ENCODE results near the gene DMD.

The DMD gene

DNA sequence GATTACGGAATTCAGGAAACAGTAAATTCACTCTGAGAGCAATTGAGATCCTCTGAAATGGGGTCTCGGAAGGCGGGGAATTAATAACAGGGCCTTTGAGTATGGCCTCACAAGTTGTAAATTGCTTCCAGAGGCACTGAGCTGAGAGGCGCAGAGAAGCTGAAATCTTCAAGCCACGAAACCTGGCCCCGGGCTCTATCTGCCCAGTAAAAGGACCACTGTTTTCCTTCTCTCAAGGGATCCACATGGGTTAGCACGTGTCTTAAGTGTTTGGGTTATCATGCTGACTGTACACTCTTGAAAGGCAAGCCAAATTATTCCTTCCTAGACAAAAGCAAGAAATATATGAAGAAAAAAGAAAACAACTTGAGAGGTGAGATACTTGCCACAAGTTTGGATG, 1126.6 kb downstream of the DMD start:
- TF ChIP-seq, protein P1, sequence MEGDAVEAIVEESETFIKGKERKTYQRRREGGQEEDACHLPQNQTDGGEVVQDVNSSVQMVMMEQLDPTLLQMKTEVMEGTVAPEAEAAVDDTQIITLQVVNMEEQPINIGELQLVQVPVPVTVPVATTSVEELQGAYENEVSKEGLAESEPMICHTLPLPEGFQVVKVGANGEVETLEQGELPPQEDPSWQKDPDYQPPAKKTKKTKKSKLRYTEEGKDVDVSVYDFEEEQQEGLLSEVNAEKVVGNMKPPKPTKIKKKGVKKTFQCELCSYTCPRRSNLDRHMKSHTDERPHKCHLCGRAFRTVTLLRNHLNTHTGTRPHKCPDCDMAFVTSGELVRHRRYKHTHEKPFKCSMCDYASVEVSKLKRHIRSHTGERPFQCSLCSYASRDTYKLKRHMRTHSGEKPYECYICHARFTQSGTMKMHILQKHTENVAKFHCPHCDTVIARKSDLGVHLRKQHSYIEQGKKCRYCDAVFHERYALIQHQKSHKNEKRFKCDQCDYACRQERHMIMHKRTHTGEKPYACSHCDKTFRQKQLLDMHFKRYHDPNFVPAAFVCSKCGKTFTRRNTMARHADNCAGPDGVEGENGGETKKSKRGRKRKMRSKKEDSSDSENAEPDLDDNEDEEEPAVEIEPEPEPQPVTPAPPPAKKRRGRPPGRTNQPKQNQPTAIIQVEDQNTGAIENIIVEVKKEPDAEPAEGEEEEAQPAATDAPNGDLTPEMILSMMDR (IDR thresholded peaks at IDR 0.05; ENCODE audit: control insufficient read depth, insufficient read depth, low read depth, low read length, missing control alignments), result no peak
- no peak for DNase-seq (ENCODE audit: low read depth)
- no peak overlapping the region for H3K4me3 ChIP-seq (ENCODE audit: control insufficient read depth, low read depth, low read length)

DNA sequence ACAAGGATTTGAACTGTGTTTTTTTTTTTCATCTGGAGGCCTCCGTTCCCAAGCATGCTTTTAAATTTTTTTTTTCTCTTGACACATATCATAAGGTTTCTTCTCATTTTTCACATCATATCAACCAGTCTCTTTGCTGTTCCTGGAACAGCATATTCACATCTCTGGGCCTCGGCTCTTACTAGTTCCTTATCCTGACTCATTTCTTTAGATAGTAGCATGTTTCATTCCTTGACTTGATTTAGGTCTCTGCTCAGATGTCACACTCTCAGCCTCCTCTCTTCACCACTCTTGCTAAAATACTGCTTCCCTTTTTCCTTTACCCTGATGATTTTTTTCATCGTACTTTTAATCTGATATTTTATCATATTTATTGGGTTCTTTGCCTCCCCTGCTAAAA, 1163.1 kb downstream of the DMD start:
- no peak overlapping the region for H3K4me3 ChIP-seq (ENCODE audit: control insufficient read depth, low read depth, low read length)
- TF ChIP-seq, protein P1 (IDR thresholded peaks at IDR 0.05; ENCODE audit: control insufficient read depth, insufficient read depth, low read depth, low read length, missing control alignments), result no peak
- DNase-seq (ENCODE audit: low read depth), result no peak

DNA sequence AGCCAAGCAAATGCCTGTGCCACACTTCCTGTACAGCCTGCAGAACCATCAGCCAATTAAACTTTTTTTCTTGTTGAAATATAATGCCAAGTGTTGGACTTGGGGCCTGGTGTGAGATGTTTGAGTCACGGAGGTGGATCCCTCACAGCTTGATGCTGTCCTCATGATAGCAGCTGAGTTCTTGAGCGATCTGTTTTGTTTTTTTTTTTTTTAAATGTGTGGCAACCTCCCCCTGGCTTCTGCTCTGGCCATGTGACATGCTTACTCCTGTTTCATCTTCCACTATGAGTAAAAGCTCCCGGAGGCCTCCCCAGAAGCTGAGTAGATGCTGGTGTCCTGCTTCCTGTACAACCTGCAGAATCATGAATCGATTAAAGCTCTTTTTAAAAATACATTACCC, 1166.2 kb downstream of the DMD start:
- no peak for DNase-seq (ENCODE audit: low read depth)
- TF ChIP-seq, protein P1 (IDR thresholded peaks at IDR 0.05; ENCODE audit: control insufficient read depth, insufficient read depth, low read depth, low read length, missing control alignments), result no peak
- no peak overlapping the region for H3K4me3 ChIP-seq (ENCODE audit: control insufficient read depth, low read depth, low read length)

DNA sequence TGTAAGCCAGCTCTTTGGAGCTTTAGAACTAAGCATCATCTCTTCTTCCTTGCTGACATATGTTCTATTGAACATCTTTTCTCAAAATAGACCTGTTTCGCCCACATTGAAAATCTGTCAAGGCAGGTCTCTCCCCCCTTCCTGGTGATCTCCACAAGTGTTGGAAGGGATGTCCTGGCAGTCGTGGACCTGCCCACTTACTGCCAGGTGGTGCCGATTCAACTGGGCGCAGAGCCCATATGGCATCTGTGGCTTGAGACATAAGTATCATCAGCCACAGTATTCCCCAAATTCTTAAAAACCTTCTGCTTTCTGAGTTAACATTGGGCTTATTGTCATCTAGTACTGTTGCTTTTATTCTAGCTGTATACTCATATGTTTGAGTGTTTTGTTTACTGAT, 1170.2 kb downstream of the DMD start:
- no peak overlapping the region for H3K4me3 ChIP-seq (ENCODE audit: control insufficient read depth, low read depth, low read length)
- TF ChIP-seq, protein P1 (IDR thresholded peaks at IDR 0.05; ENCODE audit: control insufficient read depth, insufficient read depth, low read depth, low read length, missing control alignments), result no peak
- no peak for DNase-seq (ENCODE audit: low read depth)

DNA sequence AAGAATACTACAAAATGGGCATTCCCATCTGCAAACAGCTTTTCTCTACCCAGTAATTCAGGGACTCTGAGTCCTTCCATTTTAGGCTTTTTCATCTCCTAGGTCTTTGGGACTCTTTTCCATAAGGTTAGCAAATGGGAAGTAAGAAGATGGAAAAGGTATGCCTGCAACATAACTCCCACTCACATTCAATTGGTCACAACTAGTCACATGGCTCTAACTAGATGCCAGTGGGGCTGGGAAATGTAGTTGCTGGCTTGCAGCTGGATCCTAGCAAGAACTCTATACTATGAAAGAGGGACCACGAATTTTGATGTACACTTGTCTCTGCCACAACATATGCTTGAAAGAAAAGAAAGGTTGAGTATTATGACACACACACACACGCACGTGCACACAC, 1184.6 kb downstream of the DMD start:
- TF ChIP-seq, protein P1 (IDR thresholded peaks at IDR 0.05; ENCODE audit: control insufficient read depth, insufficient read depth, low read depth, low read length, missing control alignments), result no peak
- DNase-seq (ENCODE audit: low read depth), result no peak
- no peak overlapping the region for H3K4me3 ChIP-seq (ENCODE audit: control insufficient read depth, low read depth, low read length)

DNA sequence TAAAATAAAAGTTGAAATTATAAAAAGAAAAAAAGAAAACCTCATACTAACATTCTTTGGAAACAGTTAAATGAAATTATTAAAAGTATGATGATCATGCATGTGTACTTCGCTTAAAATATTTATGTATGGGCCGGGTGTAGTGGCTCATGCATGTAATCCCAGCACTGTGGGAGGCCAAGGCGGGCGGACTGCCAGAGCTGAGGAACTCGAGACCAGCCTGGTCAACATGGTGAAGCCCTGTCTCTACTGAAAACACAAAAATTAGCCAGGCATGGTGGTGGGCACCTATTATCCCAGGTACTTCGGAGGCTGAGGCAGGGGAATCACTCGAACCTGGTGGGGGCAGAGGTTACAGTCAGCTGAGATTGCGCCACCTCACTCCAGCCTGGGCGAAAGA, 1187.3 kb downstream of the DMD start:
- no peak for DNase-seq (ENCODE audit: low read depth)
- H3K4me3 ChIP-seq (ENCODE audit: control insufficient read depth, low read depth, low read length), result no peak overlapping the region
- TF ChIP-seq, protein P1 (IDR thresholded peaks at IDR 0.05; ENCODE audit: control insufficient read depth, insufficient read depth, low read depth, low read length, missing control alignments), result no peak

DNA sequence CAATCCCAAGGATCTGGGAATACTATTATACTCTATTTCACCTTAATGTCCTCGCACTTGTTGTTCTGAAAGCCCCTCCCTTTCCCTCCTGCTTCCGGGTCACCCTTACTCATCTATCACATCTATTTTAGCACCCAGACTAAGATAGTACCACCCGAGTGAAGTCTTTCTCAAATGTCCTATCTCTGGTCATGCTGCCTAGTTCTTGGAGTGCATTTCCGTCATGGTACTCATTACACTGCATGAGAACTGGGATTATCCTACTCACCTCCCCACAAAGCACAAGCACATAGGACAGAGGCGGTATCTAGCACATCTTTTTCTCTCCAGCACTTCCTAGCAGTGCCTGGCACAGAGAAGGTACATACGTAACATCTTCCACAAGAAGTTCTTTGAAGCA, 1195.2 kb downstream of the DMD start:
- TF ChIP-seq, protein P1 (IDR thresholded peaks at IDR 0.05; ENCODE audit: control insufficient read depth, insufficient read depth, low read depth, low read length, missing control alignments), result no peak
- no peak for DNase-seq (ENCODE audit: low read depth)
- no peak overlapping the region for H3K4me3 ChIP-seq (ENCODE audit: control insufficient read depth, low read depth, low read length)
